ENCODE measurements around the gene TBC1D5.

- TF ChIP-seq, protein P1, sequence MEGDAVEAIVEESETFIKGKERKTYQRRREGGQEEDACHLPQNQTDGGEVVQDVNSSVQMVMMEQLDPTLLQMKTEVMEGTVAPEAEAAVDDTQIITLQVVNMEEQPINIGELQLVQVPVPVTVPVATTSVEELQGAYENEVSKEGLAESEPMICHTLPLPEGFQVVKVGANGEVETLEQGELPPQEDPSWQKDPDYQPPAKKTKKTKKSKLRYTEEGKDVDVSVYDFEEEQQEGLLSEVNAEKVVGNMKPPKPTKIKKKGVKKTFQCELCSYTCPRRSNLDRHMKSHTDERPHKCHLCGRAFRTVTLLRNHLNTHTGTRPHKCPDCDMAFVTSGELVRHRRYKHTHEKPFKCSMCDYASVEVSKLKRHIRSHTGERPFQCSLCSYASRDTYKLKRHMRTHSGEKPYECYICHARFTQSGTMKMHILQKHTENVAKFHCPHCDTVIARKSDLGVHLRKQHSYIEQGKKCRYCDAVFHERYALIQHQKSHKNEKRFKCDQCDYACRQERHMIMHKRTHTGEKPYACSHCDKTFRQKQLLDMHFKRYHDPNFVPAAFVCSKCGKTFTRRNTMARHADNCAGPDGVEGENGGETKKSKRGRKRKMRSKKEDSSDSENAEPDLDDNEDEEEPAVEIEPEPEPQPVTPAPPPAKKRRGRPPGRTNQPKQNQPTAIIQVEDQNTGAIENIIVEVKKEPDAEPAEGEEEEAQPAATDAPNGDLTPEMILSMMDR (conservative IDR thresholded peaks at IDR 0.05): no peak
- TF ChIP-seq ZFX (IDR thresholded peaks at IDR 0.05): no peak
Observed at GRCh38 chr3:17219593-17219992, 522.8 kb downstream of the TBC1D5 start.
